PC-9 (cell line): ENCODE data around the gene PHACTR3.

Experiments
- EZH2 ChIP-seq: fragments of 200-600 bp; sonication (generic); IDR thresholded peaks from 2 replicates; pipeline ENCODE4 v1.8.0; 2017; ENCODE audit warnings: antibody characterized with exemption, low read depth
- TF ChIP-seq, protein P1 (sequence below): fragments of 200-600 bp; sonication (generic); conservative IDR thresholded peaks from 2 replicates; pipeline ENCODE4 v1.6.1; 2017; ENCODE audit warnings: mixed run types, antibody characterized with exemption, mild to moderate bottlenecking, moderate library complexity

DNA sequence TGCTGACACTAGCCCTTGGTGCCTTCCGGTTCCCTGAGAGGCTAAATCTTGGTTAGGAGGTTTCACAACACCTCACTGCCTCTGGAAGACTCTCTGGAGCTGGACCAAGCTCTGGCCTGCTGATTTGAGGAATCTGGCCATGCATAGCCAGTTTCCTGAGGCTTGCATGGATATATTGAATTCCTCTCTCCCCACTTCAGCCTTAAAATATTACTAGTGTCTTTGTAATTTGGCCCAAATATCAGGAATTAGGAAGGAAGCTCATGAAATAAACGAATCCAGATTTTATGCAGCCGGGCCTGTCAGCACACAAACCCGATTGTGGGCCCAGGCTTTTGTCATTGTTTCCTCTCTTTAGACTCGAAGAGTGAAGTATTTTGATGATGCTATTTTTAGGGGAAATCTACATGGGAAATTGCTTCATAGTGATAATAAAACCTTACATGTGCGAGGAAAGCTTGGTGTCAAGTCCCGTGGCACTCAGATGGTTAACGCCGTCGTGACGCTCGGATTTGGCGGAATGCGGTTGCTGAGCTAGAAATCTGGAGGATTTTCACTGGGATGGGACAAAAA, 144.4 kb downstream of the PHACTR3 start:
- TF ChIP-seq, protein P1, sequence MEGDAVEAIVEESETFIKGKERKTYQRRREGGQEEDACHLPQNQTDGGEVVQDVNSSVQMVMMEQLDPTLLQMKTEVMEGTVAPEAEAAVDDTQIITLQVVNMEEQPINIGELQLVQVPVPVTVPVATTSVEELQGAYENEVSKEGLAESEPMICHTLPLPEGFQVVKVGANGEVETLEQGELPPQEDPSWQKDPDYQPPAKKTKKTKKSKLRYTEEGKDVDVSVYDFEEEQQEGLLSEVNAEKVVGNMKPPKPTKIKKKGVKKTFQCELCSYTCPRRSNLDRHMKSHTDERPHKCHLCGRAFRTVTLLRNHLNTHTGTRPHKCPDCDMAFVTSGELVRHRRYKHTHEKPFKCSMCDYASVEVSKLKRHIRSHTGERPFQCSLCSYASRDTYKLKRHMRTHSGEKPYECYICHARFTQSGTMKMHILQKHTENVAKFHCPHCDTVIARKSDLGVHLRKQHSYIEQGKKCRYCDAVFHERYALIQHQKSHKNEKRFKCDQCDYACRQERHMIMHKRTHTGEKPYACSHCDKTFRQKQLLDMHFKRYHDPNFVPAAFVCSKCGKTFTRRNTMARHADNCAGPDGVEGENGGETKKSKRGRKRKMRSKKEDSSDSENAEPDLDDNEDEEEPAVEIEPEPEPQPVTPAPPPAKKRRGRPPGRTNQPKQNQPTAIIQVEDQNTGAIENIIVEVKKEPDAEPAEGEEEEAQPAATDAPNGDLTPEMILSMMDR: no peak
- no peak for TF ChIP-seq EZH2
